Activated T-cell treated with anti-CD3 and anti-CD28 coated beads, Interleukin-2, amount 50 U/mL, for 4 hours (primary cell): ENCODE data around the gene ZSWIM3. TPM values are rescaled to one million over a fixed set of nuclear protein-coding genes. Genes with fewer than 3 reads are reported as not detected.

Experiments
- ATAC-seq, 2 donors: fragments of 200-7000 bp; cut with Tn5 transposase; one replicate each; pipeline ENCODE4 v1.10.0; 2021
- DNase-seq: peaks from one replicate; pipeline ENCODE4 v3.0.0-alpha.2; 2020
- H3K27me3 Mint-ChIP-seq: one replicate; pipeline ENCODE4 v1.8.0; 2021; ENCODE audit warnings: low read depth, mixed read lengths
- H3K36me3 Mint-ChIP-seq: one replicate; pipeline ENCODE4 v1.8.0; 2022; ENCODE audit warnings: mixed read lengths; ENCODE audit not compliant: insufficient read depth
- H3K4me1 Mint-ChIP-seq: one replicate; pipeline ENCODE4 v1.8.0; 2021; ENCODE audit warnings: low read depth, mixed read lengths
- H3K4me3 Mint-ChIP-seq: one replicate; pipeline ENCODE4 v1.8.0; 2021; ENCODE audit warnings: mild to moderate bottlenecking, moderate library complexity, mixed read lengths
- H3K9me3 Mint-ChIP-seq: one replicate; pipeline ENCODE4 v1.8.0; 2021; ENCODE audit warnings: mixed read lengths
- total RNA-seq, 3 donors: library from RNA; stranded (reverse); gene quantifications; one replicate each; pipeline ENCODE4 v1.2.1, GENCODE V29; 2021

The ZSWIM3 gene
- total RNA-seq, 3 donors from 2014 or later: 3.0 to 3.9 (median 3.3) TPM

GRCh38 chr20:45925821-45926506 lies 68.5 kb downstream of the ZSWIM3 start:
- no peak for DNase-seq
- Mint-ChIP-seq H3K9me3 (no peaks in the 10 kb centered on the region), H3K36me3 (no peaks in the 10 kb centered on the region), H3K27me3 (peaks cover 6% of the 10 kb centered on the region), H3K4me3 (no peak overlapping the region), H3K4me1 (peaks cover 2% of the 10 kb centered on the region)
- no peak for ATAC-seq

- DNase-seq (no peak), ATAC-seq (no peak)
- Mint-ChIP-seq H3K27me3 (peaks cover 1% of the 10 kb centered on the region), H3K36me3 (no peaks in the 10 kb centered on the region), H3K4me3 (no peak overlapping the region), H3K9me3 (no peaks in the 10 kb centered on the region), H3K4me1 (peaks cover 2% of the 10 kb centered on the region)
Measured at GRCh38 chr20:45926731-45927070, 69.3 kb downstream of the ZSWIM3 start.

- no peak overlapping the region for H3K4me3 Mint-ChIP-seq
- no peak for DNase-seq
- no peaks in the 10 kb centered on the region for H3K9me3 Mint-ChIP-seq
- no peaks in the 10 kb centered on the region for H3K36me3 Mint-ChIP-seq
- no peak for ATAC-seq
- peaks cover 2% of the 10 kb centered on the region for H3K4me1 Mint-ChIP-seq
- no peaks in the 10 kb centered on the region for H3K27me3 Mint-ChIP-seq
Measured at GRCh38 chr20:45927071-45927878, 69.9 kb downstream of the ZSWIM3 start.

Other genes starting within 250 kb of the ZSWIM3 start
- not detected for gene WFDC10A, start 227.9 kb upstream of the ZSWIM3 start, total RNA-seq
- gene WFDC9, start 226.3 kb upstream of the ZSWIM3 start, total RNA-seq: not detected
- gene WFDC11, start 187.4 kb upstream of the ZSWIM3 start, total RNA-seq: not detected
- gene WFDC13, start 155.6 kb upstream of the ZSWIM3 start, total RNA-seq: not detected
- not detected for gene WFDC10B, start 152.6 kb upstream of the ZSWIM3 start, total RNA-seq
- gene SPINT4, start 135.3 kb upstream of the ZSWIM3 start, total RNA-seq: not detected
- not detected for gene WFDC3, start 65.7 kb upstream of the ZSWIM3 start, total RNA-seq
- 10 to 100 TPM; 33.9 to 39.6 (median 38.5) TPM for gene DNTTIP1, start 65.7 kb upstream of the ZSWIM3 start, total RNA-seq
- 10 to 100 TPM; 10.5 to 19.4 (median 18.4) TPM for gene UBE2C, start 45.0 kb upstream of the ZSWIM3 start, total RNA-seq
- gene TNNC2, start 30.3 kb upstream of the ZSWIM3 start, total RNA-seq: not detected
- gene SNX21, start 23.8 kb upstream of the ZSWIM3 start, total RNA-seq: under 1 TPM; 0.83 to 0.98 (median 0.87) TPM
- gene ACOT8, start 222 bp upstream of the ZSWIM3 start, total RNA-seq: 10 to 100 TPM; 18.0 to 21.0 (median 18.2) TPM
- 10 to 100 TPM; 10.8 to 11.9 (median 10.9) TPM for gene ZSWIM1, start 23.6 kb downstream of the ZSWIM3 start, total RNA-seq
- under 1 TPM; 0.63 to 0.73 (median 0.73) TPM for gene SPATA25, start 30.0 kb downstream of the ZSWIM3 start, total RNA-seq
- gene NEURL2, start 33.6 kb downstream of the ZSWIM3 start, total RNA-seq: 1 to 10 TPM; 1.3 TPM
- gene CTSA, start 33.7 kb downstream of the ZSWIM3 start, total RNA-seq: 10 to 100 TPM; 56.5 to 63.1 (median 57.3) TPM
- 1 to 10 TPM; 3.1 to 4.2 (median 3.3) TPM for gene PLTP, start 54.5 kb downstream of the ZSWIM3 start, total RNA-seq
- gene PCIF1, start 77.1 kb downstream of the ZSWIM3 start, total RNA-seq: 10 to 100 TPM; 24.4 to 28.9 (median 28.4) TPM
- gene ZNF335, start 114.6 kb downstream of the ZSWIM3 start, total RNA-seq: 10 to 100 TPM; 39.7 to 46.4 (median 41.6) TPM
- under 1 TPM in 2 of 3 donors, not detected in 1; 0.08 to 0.10 TPM for gene MMP9, start 151.3 kb downstream of the ZSWIM3 start, total RNA-seq
- gene SLC12A5, start 171.6 kb downstream of the ZSWIM3 start, total RNA-seq: not detected
- 10 to 100 TPM; 38.2 to 45.0 (median 43.3) TPM for gene NCOA5, start 232.3 kb downstream of the ZSWIM3 start, total RNA-seq